Measurements from ENCODE around the gene FAR1.

- TF ChIP-seq YY1 (IDR thresholded peaks at IDR 0.05; ENCODE audit: insufficient read depth, insufficient read length) = no peak
- no peak for TF ChIP-seq ZNF274 (IDR thresholded peaks at IDR 0.05; ENCODE audit: low read depth, low read length)
Measured at GRCh38 chr11:13776134-13776815, 107.8 kb downstream of the FAR1 start.

All from NT2/D1 (cell line).